ENCODE data around the gene NBPF1.
"Not testable (repeated sequence)": the region's sequence is repeated elsewhere in the genome, so short reads cannot be mapped to it uniquely, and the experiment has no call there.

NBPF1 gene

DNA sequence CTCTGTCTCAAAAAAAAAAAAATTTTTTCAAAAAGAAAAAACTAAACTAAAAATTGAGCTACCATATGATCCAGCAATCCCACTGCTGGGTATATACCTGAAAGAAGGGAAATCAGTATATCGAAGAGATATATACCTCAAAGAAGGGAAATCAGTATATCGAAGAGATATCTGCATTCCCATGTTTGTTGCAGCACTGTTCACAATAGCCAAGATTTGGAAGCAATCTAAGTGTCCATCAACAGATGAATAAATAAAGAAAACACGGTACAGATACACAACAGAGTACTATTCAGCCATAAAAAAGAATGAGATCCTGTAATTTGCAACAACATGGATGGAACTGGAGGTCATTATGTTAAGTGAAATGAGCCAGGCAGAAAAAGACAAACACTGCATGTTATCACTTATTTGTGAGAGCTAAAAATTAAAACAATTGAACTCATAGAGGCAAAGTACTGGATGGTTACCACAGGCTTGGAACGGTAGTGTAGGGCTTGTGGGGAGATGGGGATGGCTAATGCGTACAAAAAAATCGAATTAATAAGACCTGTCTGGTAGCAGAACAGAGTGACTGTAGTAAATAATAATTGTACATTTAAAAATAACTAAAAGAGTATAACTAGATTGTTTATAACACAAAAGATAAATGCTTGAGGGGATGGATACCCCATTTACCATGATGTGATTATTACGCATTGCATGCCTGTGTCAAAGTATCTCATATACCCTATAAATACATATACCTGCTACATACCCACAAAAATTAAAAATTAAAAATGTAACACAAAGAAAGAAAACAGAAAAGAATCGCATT, 28.0 kb upstream of the NBPF1 start:
- DNase-seq (ENCODE audit: low read depth) = not testable (repeated sequence)

DNA sequence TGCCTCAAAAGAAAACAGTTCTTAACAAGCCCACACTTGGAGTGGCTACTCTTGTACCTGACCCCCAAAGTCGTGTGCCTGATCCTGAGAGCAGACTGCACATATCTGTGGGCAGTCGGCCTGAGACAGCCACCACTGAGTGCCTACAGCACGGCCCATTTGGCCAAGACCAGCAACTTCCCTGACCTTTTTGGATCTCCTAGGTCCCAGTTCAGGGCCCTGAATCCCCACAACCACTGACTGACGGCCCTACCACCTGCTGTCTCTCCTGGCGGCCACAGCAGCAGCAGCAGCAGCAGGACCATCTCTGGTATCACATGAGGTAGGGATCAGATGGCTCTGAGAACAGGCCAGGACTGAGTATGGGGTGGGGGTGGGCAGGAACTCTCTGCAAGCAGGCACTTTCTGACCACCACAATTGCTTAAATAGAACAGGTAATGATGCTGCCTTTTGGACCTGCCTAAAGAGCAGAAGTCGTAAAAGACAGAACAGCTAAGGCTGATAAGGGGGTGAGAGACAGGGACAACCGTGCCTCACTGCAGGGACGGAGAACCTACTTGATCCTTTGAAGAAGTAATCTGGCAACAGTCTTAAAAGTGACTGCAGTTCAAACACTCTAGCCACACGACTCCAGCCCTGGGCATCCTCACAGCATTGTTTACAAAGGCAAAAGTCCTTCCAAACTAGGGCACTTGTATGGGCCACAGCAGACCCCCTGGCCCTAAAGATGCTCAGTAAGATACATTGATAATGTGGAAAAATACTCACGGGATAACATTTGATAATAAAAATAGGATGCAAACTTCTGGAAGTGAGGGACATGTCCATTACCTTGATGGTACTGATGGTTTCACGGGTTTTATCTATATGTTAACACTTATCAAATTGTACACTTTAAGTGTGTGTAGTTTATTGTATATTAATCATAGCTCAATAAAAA, 26.0 kb upstream of the NBPF1 start:
- DNase-seq (ENCODE audit: low read depth) = not testable (repeated sequence)

DNA sequence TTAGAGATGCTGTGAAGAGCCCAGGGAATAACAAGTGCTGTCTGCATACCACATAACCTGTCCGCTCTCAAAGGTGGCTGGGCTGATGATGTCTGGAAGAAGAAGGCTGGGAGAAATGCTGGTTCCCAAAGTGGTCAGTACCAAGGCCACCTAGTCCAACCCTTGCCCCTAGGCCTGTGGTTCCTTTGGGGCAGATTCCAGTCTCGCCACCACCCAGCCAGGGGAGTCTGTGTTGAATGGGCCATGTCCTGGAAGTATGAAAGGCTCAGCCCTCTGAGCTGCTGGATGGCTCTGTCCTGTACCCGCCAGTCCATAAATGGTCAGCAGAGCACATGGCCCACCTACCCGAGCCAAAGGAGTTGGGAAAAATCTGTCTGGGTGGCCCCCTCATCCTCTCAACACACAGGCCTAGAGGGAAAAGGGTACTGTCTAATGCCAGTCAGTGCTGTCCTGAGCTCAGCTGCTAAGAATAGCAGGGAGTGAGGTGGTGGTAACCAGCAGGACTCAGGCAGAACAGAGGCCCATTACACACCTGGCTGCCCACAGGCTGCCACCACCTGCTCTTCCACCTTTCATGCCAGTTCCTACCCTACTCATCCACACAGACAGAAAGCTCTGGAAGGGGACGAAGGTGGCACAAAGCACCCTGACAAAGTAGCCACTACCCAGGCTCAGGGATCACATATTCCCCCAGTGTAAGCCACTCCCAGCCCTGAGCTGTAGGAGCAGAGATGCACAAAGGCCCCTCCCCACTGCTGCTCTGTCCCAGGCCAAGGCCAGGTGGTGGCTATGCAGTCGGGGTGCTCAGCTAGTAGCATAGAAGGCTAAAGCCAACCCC, 24.8 kb upstream of the NBPF1 start:
- DNase-seq (ENCODE audit: low read depth) = not testable (repeated sequence)

DNA sequence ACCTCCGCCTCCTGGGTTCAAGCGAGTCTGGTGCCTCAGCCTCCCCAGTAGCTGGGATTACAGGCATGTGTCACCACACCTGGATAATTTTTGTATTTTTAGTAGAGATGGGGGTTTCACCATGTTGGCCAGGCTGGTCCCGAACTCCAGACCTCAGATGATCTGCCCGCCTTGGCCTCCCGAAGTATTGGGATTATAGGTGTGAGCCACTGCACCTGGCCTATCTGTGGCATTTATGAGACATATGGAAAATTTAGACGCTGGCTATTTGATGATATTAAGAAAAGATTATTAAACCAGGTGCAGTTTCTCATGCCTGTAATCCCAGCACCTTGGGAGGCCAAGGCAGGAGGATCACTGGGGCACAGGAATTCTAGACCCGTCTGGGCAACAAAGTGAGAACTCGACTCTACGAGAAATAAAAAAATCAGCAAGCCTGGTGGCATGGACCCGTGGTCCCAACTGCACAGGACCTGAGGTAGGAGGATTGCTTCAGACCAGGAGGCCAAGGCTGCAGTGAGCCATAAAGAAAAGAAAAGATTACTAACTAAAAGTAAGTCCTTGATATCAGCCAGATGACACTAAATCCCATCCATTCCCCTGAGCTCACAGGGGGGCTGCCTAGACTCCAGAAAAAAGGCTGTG, 23.3 kb upstream of the NBPF1 start:
- not testable (repeated sequence) for DNase-seq (ENCODE audit: low read depth)

DNA sequence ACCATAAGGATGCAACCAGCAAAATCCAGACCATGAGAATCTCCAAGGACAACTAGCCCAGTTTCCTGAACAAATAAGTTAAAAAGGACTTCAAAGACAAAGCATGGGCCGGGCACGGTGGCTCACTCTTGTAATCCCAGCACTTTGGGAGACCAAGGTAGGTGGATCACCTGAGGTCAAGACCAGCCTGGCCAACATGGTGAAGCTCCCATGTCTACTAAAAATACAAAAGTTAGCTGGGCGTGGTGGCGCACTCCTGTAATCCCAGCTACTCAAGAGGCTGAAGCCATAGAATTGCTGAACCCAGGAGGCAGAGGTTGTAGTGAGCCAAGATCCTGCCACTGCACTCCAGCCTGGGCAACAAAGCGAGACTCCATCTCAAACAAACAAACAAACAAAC, 22.6 kb upstream of the NBPF1 start:
- not testable (repeated sequence) for DNase-seq (ENCODE audit: low read depth)

DNA sequence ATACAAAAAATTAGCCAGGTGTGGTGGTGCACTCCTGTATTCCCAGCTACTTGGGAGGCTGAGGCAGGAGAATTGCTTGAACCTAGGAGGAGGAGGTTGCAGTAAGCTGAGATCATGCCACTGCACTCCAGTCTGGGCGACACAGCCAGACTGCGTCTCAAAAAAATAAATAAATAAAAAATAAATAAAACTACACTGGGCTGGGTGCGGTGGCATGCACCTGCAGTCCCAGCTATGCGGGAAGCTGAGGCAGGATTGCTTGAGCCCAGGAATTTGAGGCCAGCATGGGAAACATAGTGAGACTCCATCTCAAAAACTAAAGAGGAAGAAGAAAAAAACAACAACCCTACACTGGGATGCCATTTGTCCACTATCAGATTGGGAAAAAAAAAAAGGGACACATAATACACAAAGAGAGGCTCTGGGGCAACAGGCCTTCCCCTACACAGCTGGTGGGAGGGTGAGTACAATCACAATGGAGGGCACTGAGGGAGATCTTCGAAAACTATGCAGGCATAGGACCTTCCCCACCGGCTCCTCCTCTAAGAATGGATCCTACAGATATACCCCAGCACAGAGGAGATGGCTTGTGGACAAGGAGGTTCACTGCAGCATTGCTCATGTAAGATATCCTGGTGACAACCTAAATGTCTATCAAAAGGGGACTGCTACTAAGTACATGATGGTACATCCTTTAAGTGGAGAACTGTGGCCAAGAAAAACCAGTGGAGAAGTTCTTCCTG, 20.3 kb upstream of the NBPF1 start:
- not testable (repeated sequence) for DNase-seq (ENCODE audit: low read depth)

DNA sequence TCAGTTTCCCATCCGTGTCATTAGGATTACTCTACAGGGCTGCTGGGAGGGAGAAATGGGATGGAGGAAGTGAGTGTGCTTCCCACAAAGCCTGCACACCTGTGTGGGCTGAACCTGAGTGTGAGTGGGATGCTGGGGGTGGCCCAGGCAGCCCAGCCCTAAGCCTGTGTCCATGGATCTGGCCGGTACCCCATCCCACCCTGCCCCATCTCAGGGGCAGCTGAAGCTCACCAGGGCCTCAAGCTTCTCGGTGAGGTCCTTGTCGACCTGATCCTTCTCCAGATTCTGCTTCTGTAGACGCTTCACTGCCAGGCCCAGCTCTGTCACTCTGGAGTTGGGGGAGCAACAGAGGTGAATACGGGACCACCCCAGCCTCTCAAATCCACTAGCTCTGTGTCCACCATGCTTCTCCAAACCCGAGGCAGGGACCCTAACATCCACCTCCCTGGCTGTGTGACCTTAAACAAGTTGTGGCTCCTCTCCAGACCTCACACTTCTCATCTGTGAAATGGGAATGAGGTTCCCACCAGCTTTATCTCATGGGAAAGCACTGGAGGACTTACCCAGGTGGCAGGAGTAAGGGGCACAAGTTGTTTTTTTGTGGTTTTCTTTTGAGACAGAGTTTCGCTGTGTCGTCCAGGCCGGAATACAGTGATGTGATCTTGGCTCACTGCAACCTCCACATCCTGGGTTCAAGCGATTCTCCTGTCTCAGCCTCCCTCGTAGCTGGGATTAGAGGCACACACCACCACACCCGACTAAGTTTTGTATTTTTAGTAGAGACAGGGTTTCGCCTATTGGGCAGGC, 18.9 kb upstream of the NBPF1 start:
- DNase-seq (ENCODE audit: low read depth) = not testable (repeated sequence)

DNA sequence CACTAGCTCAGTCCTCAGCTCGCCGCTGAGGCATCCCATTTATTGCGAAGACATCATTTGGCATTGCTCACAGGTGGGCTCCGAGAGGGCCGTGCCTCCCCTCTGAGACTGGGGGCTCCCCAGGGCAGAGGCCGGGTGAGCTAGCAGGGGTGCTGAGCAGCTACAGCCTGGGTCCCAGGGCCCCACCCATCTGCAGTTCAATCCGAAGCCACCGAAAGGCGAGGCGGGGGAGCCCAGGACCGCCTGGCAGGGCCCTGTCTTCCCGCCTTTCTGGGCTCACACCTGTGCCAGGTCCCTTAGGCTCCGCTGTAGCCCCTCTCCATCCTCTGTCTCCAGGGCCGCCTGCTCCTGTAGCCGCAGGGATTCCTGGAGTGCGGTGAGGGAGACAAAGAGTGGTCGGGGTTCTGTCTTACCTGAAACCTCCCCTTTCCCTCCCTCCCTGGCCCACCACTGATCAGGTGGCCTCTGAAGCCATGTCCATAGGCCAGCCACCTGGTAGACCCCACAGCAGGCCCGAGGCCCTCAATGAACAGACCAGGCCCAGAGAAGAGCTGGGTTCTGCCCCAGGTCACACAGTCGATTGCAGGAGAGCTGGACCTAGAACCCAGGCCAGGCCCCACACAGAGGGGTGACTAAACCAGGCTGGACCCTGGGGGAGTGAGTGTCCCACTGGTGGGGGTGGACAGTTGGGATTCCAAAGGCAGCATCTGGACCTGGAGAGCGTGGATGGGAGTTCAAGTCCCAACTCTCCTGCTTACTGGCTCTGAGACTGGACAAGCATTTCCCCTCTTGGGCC, 18.1 kb upstream of the NBPF1 start:
- DNase-seq (ENCODE audit: low read depth) = no peak

DNA sequence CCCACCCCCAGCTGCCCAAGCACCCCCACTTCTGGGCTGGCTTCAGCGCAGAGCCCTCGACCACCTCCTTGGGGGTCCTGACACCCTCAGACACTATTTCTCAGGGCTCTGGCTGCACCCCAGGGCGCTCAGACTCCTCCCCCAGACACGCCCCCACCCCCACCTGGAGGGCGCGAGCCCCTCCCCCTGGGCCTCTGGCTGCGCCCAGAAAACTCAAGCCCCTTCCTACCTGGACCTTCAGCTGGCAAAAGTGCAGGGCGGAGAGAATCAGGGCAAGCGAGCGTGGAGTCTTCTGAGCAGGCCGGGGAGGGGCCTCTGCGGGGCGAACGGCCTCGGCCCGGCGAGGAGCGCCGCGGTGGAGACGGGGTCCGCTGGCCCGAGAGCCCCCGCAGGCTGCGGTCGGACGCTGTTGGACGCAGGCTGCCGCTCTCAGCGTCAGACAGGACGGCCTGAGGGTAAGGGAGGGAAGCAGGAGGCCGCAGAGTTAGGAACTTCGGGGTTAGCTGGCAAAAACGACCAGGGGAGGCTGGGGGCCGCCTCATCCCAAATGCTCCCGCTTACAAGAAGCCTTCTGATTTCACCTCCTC, 17.4 kb upstream of the NBPF1 start:
- no peak for DNase-seq (ENCODE audit: low read depth)

DNA sequence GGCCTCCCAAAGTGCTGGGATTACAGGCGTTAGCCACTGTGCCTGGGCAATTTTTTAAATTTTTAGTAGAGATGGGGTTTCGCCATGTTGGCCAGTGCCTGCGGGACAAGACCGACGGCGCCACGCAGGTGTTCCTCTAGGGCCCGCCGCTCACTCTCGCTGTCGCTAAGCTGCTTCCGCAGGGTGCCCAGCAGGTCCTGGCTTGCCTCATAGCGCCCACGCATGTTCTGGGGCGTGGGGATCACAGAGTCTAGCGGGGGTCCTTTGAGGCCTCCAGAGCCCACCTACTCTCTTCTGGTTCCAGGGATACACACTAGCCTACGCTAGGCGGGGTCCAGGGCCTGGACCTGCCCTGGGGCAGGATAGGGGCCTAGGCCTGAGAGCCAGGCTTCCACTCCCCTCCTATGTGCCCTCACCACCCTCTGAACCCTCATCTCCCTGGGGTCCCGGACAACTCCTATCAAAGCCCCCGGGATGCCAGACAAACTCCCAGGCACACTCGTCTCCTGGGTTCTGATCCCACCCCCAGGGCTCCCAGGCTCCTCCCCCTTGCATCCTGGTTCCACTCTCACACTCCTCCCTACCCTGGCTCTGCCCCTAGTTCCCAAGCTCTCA, 16.7 kb upstream of the NBPF1 start:
- not testable (repeated sequence) for DNase-seq (ENCODE audit: low read depth)

DNA sequence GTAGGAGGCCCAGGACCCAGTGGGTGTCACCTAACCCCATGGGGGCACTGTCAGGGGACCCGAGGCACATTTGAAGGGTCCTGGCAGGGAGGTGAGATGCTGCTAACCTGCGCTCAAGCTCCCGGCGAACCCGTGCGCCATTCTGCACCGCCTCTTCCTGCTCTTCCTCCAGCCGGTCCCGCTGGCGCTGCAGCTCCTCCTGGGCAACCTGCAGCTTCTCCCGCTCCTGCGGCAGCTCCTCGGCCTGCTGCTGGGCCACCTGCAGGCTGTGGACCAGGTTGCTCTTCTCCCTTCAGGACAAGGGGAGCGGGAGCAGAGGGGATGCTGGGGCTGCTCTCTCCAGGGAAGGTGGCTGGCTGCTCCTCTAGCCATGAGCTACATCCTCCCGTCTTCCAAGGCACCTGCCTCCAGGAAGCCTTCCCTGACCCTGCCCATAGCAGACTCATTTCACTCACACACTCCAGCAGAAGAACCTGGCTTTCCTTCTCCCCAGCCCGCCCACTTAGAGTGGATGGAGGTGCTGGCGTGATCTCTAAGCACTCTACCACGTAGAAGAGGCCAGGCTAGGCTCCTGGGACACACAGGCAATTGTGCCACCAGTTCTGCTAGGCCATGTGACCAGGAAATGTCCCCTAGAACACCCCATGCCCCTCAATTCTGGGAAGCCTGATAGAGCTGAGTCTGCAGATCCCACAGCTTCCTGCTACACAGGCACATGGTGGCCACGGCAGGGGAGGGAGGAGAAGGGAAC, 15.2 kb upstream of the NBPF1 start:
- no peak for DNase-seq (ENCODE audit: low read depth)

DNA sequence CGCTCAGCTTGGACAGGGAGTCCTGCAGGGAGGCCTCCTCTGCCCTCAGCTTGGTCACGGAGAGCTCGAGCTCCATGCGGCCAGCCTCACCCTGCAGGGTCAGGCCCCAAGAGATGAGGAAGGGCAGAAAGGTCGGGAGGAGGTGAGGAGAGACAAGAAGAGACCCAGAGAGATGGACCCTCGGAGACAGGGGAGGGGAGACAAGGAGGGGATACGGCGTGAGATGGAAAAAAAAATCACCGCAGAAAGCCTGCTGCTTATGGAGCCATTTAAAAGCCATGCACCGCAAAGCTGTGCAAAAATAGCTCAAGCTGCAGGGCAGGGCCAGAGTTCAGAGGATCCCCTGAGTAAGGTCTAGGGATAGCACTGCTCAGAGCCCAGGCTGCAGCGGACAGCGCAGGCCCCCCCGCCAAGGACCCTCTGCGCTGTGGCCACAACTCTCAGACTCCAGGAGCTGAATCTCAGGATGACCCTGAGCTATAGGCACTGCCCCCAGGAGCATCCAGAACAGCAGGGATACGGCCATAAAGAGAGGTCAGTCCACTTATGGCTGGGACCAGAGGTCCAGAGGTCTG, 13.1 kb upstream of the NBPF1 start:
- not testable (repeated sequence) for DNase-seq (ENCODE audit: low read depth)

DNA sequence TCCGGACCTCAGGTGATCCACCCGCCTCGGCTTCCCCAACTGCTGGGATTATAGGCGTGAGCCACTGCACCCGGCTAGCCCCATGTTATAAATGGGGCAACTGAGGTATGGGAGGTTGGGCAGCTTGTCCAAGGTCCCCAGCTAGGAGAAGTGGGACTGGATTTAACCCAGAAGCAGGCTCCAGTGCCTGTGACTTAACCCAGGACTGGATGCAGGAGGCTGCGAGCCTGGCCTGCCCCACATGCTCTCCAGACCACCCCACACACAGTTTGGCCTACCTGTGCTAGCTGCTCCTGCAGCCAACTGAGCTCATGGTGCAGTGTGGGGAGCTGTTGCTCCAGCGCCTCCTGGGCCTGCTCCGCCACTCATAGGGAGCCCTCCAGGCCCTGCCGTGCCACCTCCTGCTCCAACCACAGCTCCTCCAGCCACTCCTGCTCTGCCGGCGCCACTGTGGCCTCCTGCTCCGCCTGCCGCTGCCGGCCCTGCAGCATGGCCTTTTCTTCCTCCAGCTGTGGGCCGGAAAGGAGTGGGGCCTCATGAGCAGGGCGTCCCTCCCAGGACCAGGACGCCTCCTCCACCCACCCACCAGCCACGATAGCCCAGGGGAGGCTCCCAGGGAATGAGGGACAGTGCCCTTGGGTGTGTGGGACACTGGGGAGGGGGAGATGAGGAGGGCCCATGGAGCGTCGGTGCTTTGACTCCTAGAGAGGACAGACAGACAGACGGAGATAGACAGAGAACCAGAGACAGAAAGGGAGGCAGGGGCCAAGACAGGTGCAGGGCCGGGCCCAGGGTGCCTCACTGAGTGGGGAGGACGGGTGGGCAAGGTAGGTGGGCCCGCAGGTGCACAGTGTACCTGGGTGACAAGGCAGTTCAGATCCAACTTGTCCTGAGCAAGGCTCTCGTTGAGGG, 12.4 kb upstream of the NBPF1 start:
- DNase-seq (ENCODE audit: low read depth) = no peak

DNA sequence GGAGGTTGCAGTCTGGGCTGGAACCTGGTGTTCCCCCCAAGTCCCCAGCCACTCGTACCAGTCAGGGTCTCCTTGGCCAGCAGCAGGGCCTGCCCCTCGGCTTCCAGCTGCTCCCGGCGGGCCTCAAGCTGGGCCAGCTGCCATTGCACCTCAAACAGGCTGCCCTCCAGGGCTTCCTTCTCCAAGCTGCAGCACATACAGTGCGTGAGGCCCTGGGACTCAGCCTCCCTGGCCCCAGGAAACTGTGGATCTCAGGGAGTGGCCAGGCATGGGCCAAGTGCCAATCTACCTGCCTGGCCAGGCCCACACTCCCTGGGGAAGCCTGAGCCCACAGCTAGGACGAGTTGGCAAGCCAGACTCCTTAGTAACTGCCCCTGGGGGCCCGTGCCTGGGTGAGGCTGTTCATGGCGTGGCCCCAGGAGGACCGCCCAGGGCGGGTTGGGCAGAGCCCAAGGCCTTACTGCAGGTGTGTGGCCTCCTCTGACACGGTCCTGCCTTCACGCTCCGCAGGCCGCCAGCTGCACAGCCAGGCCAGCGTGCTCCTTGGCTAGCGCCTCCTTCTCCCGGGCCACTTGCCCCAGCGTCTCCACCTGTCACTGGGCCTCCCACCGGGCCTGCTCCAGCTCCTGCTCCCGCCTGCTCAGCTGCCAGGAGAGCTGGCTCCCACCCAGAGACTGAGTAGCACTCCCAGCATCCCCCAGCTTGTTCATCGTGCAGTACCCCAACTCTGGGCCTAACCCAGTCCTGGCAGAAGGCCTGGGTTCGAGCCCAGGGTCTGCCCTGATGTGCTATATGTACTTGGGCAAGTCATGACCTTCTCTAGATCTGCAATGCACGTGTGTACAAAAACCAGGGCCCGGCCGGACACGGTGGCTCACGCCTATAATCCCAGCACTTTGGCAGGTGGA, 10.7 kb upstream of the NBPF1 start:
- not testable (repeated sequence) for DNase-seq (ENCODE audit: low read depth)

DNA sequence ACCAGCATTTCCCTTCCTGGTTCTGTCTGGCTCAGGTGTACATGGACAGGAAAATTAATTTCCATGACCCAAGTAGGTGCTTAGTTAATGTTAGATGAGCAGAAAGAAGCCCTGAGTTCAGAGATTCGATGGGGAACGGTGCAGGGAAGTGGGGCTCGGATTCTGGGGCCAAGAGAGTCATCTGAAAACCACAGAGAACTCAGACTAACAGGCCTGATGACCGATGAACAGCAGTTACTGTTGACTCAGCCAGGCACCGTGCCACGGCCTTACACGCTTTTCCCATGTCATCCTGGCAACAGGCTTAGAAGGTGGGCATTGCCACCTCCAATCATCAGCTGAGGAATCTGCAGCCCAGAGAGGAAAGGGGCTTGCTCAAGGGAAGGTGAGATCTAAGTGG, 10.0 kb upstream of the NBPF1 start:
- not testable (repeated sequence) for DNase-seq (ENCODE audit: low read depth)

Data from stimulated activated CD8-positive, alpha-beta memory T cell treated with anti-CD3 and anti-CD28 coated beads, Interleukin-7, amount 100 ng/mL, for 24 hours (primary cell).